ENCODE data around the gene JADE1.

- TF ChIP-seq POLR2A (IDR thresholded peaks at IDR 0.05) (no peak), CTCF (IDR thresholded peaks at IDR 0.05) (peak; percentile 71 to 79)
Measured at GRCh38 chr4:128863312-128864075, 54.0 kb downstream of the JADE1 start.

Data from suprapubic skin (tissue), 3 donors.